Suprapubic skin (tissue), 3 donors: Measurements from ENCODE around the gene EMID1.

Source experiments
- EP300 ChIP-seq: sonication (generic); formaldehyde crosslinking; IDR thresholded peaks from one replicate; pipeline ENCODE4 v1.6.1; 2017; ENCODE audit warnings: antibody characterized with exemption
- TF ChIP-seq, protein P1 (sequence below), 2 donors: fragments of 200-600 bp in 1 of 2; fragments of 450-650 bp in 1 of 2; sonication (generic) in 1 of 2; IDR thresholded peaks; one replicate each; pipeline ENCODE4 v1.5.1; 2016 to 2019; ENCODE audit warnings: antibody characterized with exemption in 2 of 2, mild to moderate bottlenecking in 1 of 2, moderate library complexity in 1 of 2

DNA sequence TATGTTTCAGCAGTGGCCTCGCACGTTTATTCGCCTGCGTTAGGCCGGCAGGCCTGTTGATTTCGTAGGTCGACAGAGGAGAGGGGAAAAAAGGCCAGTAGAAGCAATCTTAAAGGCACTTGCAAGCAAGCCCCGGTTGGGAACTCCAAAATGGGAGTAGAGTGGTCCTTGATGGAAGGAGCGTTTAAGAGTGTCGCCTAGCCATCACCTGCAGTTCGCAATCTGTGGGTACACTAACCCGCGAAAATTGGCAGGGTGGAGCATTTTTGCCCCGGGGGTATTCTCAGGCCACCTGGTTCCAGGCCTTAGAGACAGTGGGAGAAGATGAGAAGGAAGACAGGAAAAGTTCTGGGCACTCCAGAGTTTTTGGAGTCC is 63.5 kb downstream of the EMID1 start:
- TF ChIP-seq, protein P1, sequence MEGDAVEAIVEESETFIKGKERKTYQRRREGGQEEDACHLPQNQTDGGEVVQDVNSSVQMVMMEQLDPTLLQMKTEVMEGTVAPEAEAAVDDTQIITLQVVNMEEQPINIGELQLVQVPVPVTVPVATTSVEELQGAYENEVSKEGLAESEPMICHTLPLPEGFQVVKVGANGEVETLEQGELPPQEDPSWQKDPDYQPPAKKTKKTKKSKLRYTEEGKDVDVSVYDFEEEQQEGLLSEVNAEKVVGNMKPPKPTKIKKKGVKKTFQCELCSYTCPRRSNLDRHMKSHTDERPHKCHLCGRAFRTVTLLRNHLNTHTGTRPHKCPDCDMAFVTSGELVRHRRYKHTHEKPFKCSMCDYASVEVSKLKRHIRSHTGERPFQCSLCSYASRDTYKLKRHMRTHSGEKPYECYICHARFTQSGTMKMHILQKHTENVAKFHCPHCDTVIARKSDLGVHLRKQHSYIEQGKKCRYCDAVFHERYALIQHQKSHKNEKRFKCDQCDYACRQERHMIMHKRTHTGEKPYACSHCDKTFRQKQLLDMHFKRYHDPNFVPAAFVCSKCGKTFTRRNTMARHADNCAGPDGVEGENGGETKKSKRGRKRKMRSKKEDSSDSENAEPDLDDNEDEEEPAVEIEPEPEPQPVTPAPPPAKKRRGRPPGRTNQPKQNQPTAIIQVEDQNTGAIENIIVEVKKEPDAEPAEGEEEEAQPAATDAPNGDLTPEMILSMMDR (IDR thresholded peaks at IDR 0.05): no peak
- no peak for TF ChIP-seq EP300
